ENCODE results near the gene TMEM87B.

TMEM87B gene, protein sequence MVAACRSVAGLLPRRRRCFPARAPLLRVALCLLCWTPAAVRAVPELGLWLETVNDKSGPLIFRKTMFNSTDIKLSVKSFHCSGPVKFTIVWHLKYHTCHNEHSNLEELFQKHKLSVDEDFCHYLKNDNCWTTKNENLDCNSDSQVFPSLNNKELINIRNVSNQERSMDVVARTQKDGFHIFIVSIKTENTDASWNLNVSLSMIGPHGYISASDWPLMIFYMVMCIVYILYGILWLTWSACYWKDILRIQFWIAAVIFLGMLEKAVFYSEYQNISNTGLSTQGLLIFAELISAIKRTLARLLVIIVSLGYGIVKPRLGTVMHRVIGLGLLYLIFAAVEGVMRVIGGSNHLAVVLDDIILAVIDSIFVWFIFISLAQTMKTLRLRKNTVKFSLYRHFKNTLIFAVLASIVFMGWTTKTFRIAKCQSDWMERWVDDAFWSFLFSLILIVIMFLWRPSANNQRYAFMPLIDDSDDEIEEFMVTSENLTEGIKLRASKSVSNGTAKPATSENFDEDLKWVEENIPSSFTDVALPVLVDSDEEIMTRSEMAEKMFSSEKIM

DNA sequence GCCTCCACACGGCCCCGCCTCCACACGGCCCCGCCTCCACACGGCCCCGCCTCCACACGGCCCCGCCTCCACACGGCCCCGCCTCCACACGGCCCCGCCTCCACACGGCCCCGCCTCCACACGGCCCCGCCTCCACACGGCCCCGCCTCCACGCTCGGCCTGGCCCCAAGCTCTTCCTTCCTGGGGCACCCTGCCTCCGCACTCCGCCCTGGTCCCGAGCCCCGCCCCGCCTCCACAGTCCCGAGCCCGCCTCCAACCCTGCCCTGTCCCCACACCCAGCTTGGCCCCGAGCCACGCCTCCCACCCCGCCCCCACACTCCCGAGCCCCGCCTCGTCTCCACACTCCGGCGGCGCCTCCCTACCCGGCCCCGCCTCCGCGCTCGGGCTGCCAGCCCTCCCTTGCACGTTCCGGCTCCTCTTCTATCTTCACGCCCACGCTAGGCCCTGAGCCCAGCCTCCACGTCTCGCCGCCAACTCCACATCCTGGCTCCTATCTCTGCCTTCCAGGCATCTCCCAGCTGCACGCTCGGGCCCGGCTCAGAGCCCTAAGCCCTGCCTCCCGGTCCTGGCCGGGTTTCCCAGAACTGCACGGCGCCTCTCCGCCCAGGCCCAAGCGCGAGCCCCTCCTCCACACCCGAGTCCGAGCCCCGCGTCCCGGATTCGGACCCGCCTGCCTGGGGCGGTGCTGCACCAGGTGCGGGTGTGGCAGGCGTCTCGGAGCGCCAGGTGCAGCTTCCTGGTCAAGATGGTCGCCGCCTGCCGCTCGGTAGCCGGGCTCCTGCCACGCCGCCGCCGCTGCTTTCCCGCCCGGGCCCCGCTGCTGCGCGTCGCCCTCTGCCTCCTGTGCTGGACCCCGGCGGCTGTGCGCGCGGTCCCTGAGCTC, at the start of gene TMEM87B:
TMEM87B (plus strand) TSS at position 423 of the 883 bp plus-strand sequence; CDS start at position 746, 323 bp downstream.
- DNase-seq = peak; percentile 92

DNA sequence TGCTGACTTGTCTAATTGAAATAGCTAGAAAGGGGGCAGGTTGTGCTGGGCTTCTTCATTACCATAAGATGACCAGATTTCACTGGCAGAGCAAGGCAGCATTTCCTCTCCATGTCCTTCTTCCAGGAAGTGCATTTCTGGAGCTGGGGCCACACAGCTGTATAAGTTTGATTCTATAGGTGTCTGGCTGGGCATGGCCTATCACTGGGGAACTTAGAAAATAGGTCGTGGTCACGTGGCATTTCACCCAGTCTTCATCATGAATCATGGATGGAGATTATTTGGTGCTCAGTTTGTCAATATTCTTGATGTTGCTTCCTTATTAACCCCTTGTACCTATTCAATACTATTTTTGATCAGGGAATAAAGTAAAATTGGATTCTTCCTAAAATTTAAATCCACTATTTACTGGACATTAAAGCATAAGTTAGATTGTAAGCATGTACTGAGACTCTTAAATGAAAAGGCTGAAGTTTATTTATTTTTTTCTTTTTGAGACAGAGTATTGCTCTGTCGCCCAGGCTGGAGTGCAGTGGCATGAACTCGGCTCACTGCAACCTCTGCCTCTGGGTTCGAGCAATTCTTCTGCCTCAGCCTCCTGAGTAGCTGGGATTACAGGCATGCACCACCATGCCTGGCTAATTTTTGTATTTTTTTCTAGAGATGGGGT, 49.5 kb upstream of the TMEM87B start:
- DNase-seq = no peak

DNA sequence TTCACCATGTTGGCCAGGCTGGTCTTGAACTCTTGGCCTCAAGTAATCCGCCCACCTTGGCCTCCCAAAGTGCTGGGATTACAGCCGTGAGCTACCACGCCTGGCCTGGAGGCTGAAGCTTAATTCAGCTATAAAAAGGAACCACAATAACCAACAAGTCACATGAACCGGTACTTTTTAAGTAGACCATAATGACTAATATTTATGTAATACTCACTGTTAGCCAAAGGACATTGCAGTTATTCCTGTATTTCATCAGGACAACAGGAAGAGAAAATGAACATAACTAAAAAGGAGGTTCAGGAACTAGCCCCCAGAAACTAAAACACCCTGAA, 49.0 kb upstream of the TMEM87B start:
- no peak for DNase-seq

DNA sequence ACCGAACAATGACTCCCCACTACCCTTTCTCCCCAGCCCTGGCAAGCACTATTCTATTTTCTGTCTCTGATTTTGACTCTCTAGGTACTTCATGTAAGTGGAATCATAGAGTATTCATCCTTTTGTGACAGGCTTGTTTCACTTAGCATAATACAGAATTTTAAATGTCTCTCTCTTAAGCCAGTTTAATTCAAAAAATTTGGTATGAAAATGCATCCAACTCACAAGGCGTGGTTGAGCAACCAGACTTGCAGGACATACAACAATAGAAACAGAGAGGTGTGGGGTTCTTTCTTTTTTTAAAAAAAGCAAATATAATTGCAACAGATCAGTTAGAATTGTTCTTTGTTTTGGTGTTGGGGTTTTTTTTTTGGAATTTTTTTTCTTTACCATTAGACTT, 47.6 kb upstream of the TMEM87B start:
- DNase-seq = no peak

DNA sequence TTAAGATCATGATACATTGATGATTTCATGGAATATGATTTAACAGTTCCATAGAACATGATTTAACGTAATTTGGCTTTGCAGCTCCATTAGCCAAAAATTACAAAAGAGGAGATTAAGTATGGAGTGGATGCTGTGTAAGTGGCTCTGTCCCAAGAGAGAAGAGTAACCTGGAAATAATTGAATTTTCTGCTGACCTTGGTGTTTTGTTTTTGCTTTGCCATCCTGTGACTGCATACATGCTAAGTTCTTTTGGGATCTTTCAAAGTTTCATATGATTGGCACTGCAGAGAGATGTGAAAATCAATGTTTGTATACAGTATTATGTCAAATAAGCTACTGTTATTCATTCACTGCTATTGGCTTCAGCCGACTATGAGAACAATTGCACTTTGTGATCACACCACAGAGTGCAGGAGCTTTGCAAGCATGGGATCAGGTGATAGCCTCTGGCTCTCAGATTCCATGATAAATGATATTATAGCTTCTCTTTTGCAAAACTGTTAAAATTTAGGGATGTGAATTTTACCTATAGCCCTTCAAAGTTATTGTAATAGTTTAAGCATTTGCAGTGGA, 46.1 kb upstream of the TMEM87B start:
- no peak for DNase-seq

DNA sequence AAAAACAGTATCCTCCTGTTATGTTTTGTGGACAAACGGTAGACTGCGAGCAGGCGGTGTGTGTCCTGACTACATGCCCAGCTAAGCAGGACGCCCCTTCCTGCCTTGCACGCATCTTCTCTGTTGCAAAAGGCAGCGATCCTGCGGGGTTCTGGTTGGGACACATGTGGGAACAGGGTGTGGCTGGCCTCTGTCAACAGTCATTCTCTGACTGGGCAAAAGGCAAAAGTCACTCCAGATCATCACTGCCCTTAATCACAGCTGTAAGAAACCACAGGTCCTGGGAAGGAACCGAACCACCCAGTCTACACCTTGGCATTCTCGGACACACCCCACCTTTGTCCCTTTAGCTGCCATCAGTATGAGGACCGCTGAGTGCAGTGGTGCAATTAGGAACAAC, 44.3 kb upstream of the TMEM87B start:
- no peak for DNase-seq

DNA sequence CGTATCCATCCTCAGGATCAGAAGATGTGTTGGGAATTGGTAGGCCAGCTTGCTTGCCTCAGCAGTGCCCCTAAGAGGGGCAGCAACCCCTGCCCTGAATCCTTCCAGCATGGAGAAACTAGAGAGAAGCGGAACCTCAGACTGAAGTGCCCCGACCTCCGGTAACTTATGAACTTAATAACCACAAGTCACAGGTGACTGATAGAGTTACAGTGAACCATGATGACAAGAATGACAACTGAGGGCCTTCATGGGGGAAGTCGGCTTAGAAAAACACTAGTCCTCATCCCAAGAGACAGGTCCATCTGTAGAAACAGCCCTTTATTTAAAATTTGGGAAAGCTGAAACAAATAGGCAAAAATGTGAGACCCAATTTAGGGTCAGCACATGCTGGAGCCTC, 42.5 kb upstream of the TMEM87B start:
- DNase-seq = no peak

DNA sequence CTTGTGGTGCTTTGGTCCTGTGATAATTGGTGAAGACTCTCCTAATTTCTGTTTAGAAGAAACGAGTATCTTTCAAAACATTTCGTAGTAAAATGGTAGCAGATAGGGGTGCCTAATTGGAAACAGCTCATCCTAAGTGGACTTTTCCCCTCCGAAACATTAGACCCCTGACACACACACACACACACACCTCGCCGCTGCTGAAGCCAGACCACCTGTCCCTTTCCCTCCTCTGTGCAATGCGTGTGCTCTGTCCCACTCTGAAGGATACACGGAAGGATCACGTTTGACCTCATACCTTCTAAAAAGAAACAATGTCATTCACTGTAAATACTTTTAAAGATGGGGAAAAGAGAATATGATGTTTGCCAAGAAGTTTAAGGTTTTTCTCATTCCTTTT, 36.2 kb upstream of the TMEM87B start:
- DNase-seq = no peak

DNA sequence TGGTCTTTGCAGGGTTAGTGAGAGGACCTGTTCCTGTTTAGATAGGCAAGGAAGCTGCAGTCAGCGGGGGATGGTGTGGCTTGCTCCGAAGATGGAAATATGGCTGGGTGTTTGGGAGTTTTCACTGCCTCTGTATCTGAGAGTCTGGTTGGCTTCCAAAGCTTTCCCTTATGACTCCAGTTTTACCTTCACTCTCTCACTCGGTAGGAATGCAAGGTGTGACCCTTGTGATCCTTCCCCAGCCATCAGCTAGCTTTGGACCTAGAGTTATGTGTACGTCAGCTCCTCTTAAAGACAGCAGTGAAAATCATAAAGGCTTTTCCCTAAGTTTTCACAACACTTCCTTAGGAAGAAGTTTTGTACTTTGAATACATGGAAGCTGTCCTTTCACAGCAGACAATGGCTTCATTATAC, 35.5 kb upstream of the TMEM87B start:
- no peak for DNase-seq

DNA sequence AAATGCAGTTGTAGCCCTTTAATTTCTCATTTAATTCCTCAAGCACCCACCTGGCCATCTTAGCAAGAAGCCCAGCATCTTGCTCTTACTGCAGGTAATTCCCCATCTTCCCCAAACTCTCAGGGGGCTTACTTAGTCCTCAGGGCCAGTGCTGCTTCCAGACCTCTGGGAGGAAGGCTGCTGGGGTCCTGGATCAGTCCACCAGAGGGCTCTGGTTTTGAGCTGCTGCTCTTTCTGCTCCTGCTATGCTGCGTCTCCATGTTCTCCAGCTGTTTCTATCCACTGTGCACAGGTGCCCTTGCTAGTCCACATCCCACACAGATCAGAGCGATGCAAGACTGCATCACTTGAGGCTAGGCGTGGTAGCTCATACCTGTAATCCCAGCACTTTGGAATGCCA, 34.5 kb upstream of the TMEM87B start:
- DNase-seq = no peak

DNA sequence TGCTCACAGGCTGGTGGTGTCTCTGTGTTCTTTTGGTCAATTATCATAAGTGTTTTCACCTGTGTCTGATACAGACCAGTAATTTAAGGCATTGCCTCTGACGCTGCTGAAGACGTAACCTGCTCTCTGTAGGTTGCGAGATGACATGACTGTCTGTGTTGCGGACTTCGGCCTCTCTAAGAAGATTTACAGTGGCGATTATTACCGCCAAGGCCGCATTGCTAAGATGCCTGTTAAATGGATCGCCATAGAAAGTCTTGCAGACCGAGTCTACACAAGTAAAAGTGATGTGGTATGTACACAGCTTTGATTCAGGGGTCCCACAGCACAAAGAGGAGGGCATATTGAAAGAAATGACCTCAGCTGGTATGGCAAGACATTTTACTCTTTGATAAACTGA, 33.8 kb upstream of the TMEM87B start:
- no peak for DNase-seq

DNA sequence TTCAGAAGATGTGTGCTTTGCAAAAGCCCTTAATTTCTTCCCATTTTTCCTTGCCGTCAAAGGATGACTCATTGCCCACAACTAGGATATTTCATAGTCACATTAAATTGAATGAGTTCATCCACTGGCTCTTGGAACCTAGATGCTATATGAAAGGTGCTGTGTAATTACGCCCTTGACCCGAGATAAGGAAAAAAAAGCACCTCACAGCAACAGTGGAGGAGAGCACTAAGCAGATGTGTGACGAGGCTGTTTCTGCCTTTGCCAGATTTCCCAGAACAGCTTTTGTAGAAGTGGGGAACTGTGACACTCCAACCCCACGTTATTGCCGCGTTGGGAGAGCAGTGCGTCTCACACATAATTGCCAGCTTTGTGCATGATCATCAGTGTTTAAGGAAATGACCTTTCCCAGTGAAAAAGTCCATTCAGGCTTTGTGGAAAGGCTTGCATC, 33.3 kb upstream of the TMEM87B start:
- no peak for DNase-seq

DNA sequence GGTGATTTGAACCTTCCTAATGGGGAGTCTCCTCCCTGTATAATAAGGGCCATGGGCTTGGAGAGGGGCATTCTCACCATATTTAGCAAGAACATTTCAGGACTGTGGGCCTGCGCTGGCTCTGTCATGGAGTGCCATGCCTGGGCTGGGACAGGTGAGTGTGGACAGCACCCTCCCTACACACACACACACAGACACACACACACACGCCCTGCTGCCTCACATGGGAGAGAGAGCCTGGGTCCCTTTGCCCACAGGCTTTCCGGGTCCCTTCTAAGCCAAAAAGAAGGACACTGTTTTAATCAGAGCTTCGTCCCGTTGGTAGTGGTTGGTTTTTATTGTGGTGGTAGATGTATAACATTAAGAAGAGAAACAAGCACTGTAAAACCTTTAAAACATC, 31.4 kb upstream of the TMEM87B start:
- DNase-seq = no peak

DNA sequence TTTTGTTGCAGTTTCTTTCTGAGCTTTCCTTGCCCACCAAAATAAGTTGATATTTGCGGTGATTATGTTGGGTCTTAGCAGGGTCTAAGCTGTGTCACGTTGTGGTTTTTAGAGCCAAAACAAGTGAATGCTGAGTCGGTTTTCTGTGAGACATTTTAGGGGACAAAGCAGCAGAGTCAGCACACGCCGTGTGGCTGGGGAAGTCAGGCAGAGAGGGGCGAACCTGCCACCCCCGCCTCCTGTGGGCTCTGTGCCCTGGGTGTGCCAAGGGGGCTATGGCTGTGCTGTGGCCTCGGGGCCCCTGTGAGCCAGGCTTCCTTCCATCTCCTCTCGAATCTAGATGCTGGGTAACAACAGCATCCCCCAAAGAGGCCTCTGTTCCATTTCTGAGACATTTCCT, 30.8 kb upstream of the TMEM87B start:
- no peak for DNase-seq

DNA sequence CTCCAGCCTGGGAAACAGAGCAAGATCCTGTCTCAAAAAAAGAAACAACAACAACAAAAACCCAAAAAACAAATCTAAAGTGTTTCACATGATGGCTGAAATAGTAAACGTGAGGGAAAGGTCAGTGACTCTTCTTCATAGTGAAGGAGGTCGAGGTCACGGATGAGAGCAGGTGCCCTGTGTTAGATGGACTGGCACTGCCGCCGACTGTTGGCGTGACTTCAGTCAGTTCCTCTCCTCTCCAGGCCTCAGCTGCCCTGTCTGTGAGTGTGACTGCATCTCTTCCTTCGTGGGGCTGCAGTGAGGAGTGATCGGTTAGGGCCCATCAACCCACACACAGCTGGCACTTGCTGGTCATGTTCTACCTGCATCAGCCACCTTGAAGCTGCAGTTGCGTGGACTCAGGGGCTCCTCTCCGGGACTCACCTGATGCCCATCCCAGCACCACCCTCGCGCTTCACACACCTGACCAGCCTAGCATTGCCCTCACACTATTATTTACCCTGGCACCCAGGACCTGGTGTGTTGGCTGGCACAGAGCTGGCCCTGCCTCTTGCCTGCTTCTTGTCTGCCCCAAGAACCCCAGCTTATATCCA, 30.1 kb upstream of the TMEM87B start:
- DNase-seq = no peak

DNA sequence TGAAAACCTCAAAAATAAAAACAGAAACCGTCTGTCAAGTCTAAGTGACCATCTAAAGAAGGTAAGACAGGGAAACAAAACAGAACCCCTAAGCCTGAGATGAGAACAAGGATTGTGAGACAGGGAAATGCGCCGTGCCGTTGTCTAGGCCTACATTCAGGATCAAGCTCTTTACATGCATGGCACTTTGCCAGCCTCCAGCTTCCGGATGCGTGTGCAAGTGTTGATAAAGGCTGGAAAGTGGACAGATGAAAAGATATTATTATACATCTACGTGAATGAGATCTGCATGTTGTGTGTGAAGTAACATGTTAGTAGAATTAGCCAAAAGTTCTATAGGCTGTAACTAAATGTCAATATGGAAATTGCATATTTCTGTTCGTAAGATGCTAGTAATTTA, 28.6 kb upstream of the TMEM87B start:
- DNase-seq = peak; percentile 40

DNA sequence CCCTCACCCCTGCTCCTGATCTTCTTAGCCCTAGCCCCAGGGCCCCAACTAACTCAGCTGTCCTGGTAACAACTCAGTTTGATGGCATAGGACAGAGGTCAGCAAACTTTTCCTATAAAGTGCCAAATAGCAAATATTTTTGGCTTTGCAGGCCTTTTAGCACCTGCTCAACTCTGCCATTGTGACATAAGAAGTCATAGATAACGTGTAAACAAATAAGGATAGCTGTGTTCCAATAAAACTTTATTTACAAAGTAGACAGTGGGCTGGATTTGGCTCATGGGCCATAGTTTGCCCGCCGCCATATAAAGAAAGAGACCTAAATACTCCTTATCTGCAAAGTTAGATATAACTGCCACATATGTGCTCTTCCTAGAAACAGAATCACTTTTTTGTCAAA, 27.3 kb upstream of the TMEM87B start:
- DNase-seq = no peak

DNA sequence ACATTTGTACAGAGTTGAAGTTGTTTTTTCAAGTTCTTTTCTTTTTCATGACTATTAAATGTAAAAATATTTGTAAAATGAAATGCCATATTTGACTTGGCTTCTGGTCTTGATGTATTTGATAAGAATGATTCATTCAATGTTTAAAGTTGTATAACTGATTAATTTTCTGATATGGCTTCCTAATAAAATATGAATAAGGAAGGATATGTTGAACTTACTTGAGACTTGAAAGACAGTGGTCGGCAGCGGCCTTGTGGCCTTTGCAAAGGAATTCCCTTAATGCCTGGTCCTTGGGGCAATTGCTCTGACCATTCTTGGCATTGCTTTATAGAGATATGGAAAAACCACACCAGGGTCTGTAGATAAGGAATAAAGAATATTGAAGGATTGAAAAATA, 25.9 kb upstream of the TMEM87B start:
- no peak for DNase-seq

DNA sequence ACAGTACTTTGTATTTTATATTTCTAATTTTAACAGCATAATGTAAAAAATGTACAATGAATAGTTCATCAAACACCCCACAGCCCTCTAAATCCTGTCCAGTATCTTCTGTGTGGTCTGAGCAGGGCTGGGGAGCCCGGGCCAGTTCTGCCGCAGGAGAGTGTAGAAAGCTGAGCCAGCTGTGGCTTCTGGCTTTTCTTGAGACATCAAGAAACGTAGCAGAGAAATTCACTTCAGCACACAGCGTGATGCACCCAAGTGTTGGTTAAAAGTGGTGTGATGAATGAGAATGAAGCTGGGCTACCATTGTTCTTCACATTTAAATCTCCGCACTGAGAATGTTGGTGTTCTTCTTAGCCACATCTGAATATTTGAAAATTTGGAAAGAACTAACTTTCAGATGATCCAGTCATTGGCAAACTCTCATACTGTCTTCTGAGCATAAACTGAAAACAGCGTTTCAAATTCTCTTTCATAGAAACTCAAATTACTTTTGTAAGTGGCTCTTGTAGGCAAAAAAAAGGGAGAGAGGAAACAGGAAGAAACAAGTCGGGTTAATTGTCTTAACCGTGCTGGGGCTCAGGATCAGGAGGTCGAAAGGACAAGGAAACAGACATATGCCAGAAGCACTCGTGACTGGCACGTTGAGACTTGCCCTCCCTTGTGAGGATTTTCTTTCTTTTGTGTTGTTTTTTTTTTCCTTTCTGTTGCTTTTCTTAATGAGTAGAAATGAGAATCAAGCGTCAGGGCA, 23.4 kb upstream of the TMEM87B start:
- DNase-seq = peak; percentile 77

DNA sequence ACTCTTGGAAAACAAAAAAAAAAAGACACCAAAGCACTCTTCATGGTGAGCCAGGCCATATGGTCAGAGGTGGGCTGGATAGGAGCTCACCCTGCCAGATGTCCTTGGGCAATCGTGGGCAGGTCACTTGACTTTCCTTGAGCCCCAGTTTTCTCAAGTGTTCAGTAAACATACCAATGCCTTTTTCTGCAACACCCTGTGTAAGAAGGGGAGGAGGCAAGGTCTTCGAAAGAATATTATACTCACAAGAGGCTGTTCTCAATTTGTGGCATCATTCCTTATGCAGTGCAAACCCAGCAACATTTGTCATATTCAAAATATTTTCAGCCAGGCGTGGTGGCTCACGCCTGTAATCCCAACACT, 22.9 kb upstream of the TMEM87B start:
- no peak for DNase-seq

DNA sequence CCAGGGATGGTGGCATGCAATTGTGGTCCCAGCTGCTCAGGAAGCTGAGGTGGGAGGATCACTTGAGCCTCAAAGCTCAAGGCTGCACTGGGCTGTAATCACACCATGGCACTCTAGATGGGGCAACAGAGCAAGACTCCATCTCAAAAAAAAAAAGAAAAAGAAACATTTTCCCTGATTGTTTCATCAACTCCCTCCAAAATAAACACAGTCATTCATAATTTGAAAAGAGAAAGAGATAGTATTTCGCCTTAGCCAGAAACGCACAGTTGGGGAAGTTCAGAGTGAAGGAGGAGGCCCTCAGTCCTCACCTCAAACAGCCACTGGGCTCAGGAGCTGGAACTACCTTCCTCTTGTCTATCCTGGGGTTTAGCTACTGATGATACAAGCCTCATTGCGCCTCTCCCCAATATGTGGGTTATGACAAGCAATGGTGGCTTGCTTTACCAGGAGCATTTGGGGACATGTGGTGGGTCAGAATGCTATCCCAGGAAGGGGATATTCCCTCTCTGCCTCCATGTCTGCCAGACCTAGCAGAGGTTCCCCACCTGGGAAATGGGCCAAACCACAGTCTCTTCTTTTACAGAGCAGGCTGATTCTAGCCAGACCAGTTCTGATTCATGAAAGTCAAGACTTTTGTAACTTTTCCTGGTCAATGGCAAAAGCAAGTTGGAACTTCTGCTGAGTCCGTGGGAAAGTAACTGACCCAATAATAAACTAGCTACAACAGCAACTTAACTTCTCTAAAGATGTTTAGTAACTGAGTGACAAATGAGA, 22.2 kb upstream of the TMEM87B start:
- DNase-seq = no peak

All from NCI-H1105 (cell line).